Middle frontal gyrus (tissue), 1 donor: ENCODE results near the gene HOXD4.
A peak's percentile ranks its signal among the peaks of the same experiment; 100 is the strongest.

Experiments used
- DNase-seq: peaks from one replicate; pipeline ENCODE4 v3.0.0-alpha.2; 2015; ENCODE audit warnings: low spot score; ENCODE audit errors: extremely low spot score

Gene HOXD4

GRCh38 chr2:176139661-176140512 is 11.5 kb upstream of the HOXD4 start:
- no peak for DNase-seq

- peak; percentile 47 for DNase-seq
These were observed 10.6 kb upstream of the HOXD4 start for GRCh38 chr2:176140513-176141317.

GRCh38 chr2:176142281-176142680 is 9.1 kb upstream of the HOXD4 start:
- no peak for DNase-seq

GRCh38 chr2:176145085-176145969 is 6.0 kb upstream of the HOXD4 start:
- DNase-seq, result no peak

- DNase-seq, result no peak
These were observed 5.2 kb upstream of the HOXD4 start for GRCh38 chr2:176146101-176146500.

GRCh38 chr2:176146645-176147044 is 4.7 kb upstream of the HOXD4 start:
- DNase-seq, result no peak

- DNase-seq, result no peak
These were observed 4.0 kb upstream of the HOXD4 start for GRCh38 chr2:176147210-176147799.

GRCh38 chr2:176147800-176148496 is 3.4 kb upstream of the HOXD4 start:
- no peak for DNase-seq

- no peak for DNase-seq
These were observed 2.5 kb upstream of the HOXD4 start for GRCh38 chr2:176148751-176149421.

- DNase-seq, result no peak
These were observed 1.8 kb upstream of the HOXD4 start for GRCh38 chr2:176149481-176149938.

GRCh38 chr2:176149939-176150583 is 1.3 kb upstream of the HOXD4 start:
- no peak for DNase-seq

- DNase-seq, result no peak
These were observed 537 bp upstream of the HOXD4 start for GRCh38 chr2:176150584-176151441.

GRCh38 chr2:176152350-176153181 is 1.2 kb downstream of the HOXD4 start:
- no peak for DNase-seq

GRCh38 chr2:176154576-176155252 is 3.4 kb downstream of the HOXD4 start:
- no peak for DNase-seq

- DNase-seq, result no peak
These were observed 4.2 kb downstream of the HOXD4 start for GRCh38 chr2:176155356-176156044.

GRCh38 chr2:176156301-176156806 is 5.0 kb downstream of the HOXD4 start:
- DNase-seq, result no peak
